ENCODE measurements around the gene ZNF148.

GRCh38 chr3:125386811-125387210 lies 11.7 kb upstream of the ZNF148 start:
- no peak for TF ChIP-seq CTCF (IDR thresholded peaks at IDR 0.05)
- TF ChIP-seq, protein P1, sequence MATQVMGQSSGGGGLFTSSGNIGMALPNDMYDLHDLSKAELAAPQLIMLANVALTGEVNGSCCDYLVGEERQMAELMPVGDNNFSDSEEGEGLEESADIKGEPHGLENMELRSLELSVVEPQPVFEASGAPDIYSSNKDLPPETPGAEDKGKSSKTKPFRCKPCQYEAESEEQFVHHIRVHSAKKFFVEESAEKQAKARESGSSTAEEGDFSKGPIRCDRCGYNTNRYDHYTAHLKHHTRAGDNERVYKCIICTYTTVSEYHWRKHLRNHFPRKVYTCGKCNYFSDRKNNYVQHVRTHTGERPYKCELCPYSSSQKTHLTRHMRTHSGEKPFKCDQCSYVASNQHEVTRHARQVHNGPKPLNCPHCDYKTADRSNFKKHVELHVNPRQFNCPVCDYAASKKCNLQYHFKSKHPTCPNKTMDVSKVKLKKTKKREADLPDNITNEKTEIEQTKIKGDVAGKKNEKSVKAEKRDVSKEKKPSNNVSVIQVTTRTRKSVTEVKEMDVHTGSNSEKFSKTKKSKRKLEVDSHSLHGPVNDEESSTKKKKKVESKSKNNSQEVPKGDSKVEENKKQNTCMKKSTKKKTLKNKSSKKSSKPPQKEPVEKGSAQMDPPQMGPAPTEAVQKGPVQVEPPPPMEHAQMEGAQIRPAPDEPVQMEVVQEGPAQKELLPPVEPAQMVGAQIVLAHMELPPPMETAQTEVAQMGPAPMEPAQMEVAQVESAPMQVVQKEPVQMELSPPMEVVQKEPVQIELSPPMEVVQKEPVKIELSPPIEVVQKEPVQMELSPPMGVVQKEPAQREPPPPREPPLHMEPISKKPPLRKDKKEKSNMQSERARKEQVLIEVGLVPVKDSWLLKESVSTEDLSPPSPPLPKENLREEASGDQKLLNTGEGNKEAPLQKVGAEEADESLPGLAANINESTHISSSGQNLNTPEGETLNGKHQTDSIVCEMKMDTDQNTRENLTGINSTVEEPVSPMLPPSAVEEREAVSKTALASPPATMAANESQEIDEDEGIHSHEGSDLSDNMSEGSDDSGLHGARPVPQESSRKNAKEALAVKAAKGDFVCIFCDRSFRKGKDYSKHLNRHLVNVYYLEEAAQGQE (IDR thresholded peaks at IDR 0.05; ENCODE audit: insufficient read depth in 1 of 2, low read depth in 2 of 2, low read length in 1 of 2): no peak
- TF ChIP-seq SIN3A (IDR thresholded peaks at IDR 0.05; ENCODE audit: borderline replicate concordance, insufficient read depth, low read depth, low read length): no peak
